Aorta (tissue), 5 donors: Measurements from ENCODE around the gene ATF7. TPM values are rescaled to one million over a fixed set of nuclear protein-coding genes. Genes with fewer than 3 reads are reported as not detected.

Source experiments
- ATAC-seq: fragments of 200-7000 bp; cut with Tn5 transposase; one replicate; pipeline ENCODE4 v1.9.1; 2022; ENCODE audit warnings: moderate library complexity; ENCODE audit not compliant: low FRiP score
- DNase-seq, 2 donors: peaks; one replicate each; pipeline ENCODE4 v3.0.0-alpha.2; 2020
- H3K27ac ChIP-seq, 2 donors: one replicate each; pipeline ENCODE4 v1.5.1; 2013; ENCODE audit warnings: low read length in 2 of 2, mild to moderate bottlenecking in 2 of 2, moderate library complexity in 2 of 2, control low read depth in 1 of 2, inconsistent platforms in 1 of 2, low read depth in 1 of 2
- H3K27me3 ChIP-seq, 2 donors: one replicate each; pipeline ENCODE4 v1.6.1; 2013; ENCODE audit warnings: control low read depth in 1 of 2, low read length in 1 of 2, mild to moderate bottlenecking in 1 of 2, moderate library complexity in 1 of 2; ENCODE audit not compliant: insufficient read depth in 2 of 2, control insufficient read depth in 1 of 2
- H3K36me3 ChIP-seq, 2 donors: one replicate each; pipeline ENCODE4 v1.6.1; 2013; ENCODE audit warnings: control low read depth in 1 of 2, low read length in 1 of 2, mild to moderate bottlenecking in 1 of 2; ENCODE audit not compliant: insufficient read depth in 2 of 2, control insufficient read depth in 1 of 2
- H3K4me1 ChIP-seq, 2 donors: one replicate each; pipeline ENCODE4 v1.6.1; 2013; ENCODE audit warnings: low read length in 2 of 2, control low read depth in 1 of 2, mild to moderate bottlenecking in 1 of 2, moderate library complexity in 1 of 2; ENCODE audit not compliant: insufficient read depth in 2 of 2, control insufficient read depth in 1 of 2
- H3K4me3 ChIP-seq, 2 donors: one replicate each; pipeline ENCODE4 v1.5.1; 2013; ENCODE audit warnings: low read length in 2 of 2, control low read depth in 1 of 2, mild to moderate bottlenecking in 1 of 2
- H3K9me3 ChIP-seq: one replicate; pipeline ENCODE4 v1.6.1; 2013; ENCODE audit warnings: mild to moderate bottlenecking, low read length; ENCODE audit not compliant: control insufficient read depth
- whole genome bisulfite sequencing, 2 donors: extraction: QIAGEN DNeasy Blood & Tissue Kit; methylation state at CpG; one replicate each; pipeline ENCODE4 v1.1.7; 2013; 5-methylcytosine and 5-hydroxymethylcytosine counted together
- intact Hi-C, 2 donors: fragments of 100-400 bp; cut with DNase I; formaldehyde crosslinking; loops; one replicate each; pipeline versions ENCODE4 v1.14.2 to v1.15.0; 2022
- polyA plus RNA-seq, 2 donors: library from polyadenylated mRNA; stranded (reverse); fragments of 200-250 nt; gene quantifications; one replicate each; pipeline ENCODE4 v1.2.3, GENCODE V29; 2013
- total RNA-seq, 2 donors: library from RNA; stranded (reverse); fragmentation: NEBNext Ultra II Directional; extraction: Animal tissue kit (Norgen Biotek cat#: 25700); gene quantifications; one replicate each; pipeline ENCODE4 v1.2.1, GENCODE V29; 2021
- donor health status: healthy with polysubstance abuse.
- donor health status: Bipolar disorder and iron deficiency.
- donor health status: DM: no; HTN: no; CAD: no.
- donor health status: DM: no; HTN: no; CAD: no.
- donor health status: DM: yes; HTN: yes; CAD: no.

ATF7 gene
- total and polyA plus RNA-seq, 4 donors: 25.7 to 73.5 (median 49.0) TPM

DNA sequence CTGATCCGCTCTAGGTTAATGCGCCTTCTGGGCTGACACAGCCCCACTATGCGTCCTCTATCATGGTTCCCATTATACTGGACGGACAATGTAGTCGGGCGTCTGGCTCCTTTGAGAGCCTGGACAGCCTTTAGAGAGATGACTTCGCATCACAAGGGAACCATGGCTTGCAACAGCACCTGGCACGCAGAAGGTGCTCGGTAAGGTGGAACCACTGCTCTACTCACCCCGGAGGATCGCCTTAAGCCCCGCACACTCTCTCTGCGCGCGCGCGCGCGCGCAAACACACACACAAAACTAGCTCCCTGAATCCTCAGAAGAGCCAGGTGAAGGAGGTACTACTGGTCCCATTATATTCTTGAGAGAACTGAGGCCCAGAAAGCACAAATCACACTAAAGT is 134.0 kb downstream of the ATF7 start:
- peak overlapping the region in 1 of 2 donors; percentile 16 for H3K4me3 ChIP-seq
- no peaks in the 10 kb centered on the region for H3K9me3 ChIP-seq
- no peak for ATAC-seq
- intact Hi-C loops: no loop called here
- H3K27ac ChIP-seq: no peak overlapping the region
- no peak for DNase-seq
- H3K4me1 ChIP-seq: peaks cover 0 to 2% of the 10 kb centered on the region in 2 donors
- no peaks in the 10 kb centered on the region for H3K27me3 ChIP-seq
- no peaks in the 10 kb centered on the region for H3K36me3 ChIP-seq
- WGBS, 2 donors: 34 to 45% methylated on average over 20 of the region's 20 CpGs

DNA sequence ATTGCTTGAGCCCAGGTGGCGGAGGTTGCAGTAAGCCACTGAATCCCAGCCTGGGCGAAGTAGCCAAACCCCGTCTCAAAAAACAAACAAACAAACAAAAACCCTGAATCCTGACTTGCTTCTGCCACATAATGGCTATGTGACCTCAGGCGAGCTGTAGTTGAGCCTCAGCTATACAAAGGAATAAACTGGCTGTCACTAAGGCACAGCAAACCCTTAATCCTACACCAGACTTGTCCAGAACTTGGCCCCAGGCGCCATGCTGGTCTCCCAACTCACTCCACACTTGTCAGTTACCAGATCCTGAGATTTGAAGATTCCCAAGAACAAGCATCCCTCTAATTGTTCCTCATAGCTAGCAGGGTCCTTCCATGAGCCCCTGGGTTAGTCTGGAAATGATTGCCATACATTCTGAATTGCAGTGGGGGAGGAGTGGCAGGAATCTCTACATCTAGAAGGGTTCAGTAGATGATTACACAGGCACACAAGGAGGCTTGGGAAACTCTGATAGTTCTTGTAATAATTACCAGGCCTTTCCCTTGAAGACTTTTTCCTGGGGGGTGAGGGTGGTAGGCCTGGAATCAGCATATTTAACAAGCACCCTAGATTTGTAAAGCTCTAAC is 136.8 kb downstream of the ATF7 start:
- Histone ChIP-seq H3K27me3 (no peaks in the 10 kb centered on the region), H3K36me3 (no peaks in the 10 kb centered on the region), H3K9me3 (no peaks in the 10 kb centered on the region), H3K4me1 (peaks cover 0 to 2% of the 10 kb centered on the region in 2 donors), H3K27ac (no peak overlapping the region), H3K4me3 (no peak overlapping the region)
- DNase-seq (peak in 1 of 2 donors; percentile 11), ATAC-seq (no peak)
- 91 to 96% methylated on average over 5 of the region's 5 CpGs for WGBS, 2 donors
- intact Hi-C loops: loop anchor here in 1 of 2 donors (5.0 kb wide), 1 partner anchor 37 kb away; the partner anchor contains the start of gene PCBP2

DNA sequence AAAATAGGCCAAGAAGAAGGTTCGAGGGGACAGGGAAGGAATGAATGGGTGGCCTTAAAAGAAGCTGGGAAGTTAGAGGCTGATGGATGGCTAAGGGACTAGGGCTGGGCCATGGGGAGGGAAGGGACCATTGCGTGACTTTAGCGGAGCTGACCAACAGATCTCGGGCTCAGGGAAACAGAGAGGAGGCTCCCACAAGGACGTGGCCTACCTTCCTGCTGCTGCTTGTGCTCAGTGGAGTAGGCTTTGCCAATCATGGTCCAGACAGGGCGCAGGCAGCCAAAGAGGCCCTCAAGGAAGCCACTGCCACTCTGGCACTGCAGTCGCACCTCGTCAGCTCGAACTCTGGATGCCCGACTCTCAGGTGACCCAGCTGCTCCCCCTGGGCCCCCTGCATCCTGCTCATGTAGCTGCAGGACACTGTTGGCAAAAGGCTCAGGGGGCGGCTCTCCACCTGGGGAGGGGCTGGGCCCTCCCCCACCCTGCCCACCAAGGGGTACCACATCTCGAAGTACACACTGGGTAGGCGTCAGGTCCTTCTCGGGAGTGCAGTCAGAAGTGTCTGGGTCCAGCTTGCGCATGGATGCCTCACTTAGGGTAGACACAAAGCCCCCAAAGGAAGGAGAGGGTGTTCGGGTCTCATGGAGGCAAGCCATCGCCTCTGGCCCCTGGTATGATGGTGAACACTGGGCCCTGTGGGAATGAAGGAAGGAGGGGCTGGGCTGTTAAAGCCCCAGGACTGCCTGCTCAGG is 139.3 kb downstream of the ATF7 start:
- Histone ChIP-seq H3K27ac (no peak overlapping the region), H3K27me3 (no peaks in the 10 kb centered on the region), H3K4me1 (no peaks in the 10 kb centered on the region), H3K36me3 (peaks cover 0 to under 1% of the 10 kb centered on the region in 2 donors), H3K9me3 (no peaks in the 10 kb centered on the region), H3K4me3 (no peak overlapping the region)
- DNase-seq (no peak), ATAC-seq (no peak)
- 75 to 76% methylated on average over 17 of the region's 17 CpGs for WGBS, 2 donors
- intact Hi-C loops: loop anchor here in 1 of 2 donors (5.0 kb wide), 1 partner anchor 35 kb away; the partner anchor contains the start of gene PCBP2

DNA sequence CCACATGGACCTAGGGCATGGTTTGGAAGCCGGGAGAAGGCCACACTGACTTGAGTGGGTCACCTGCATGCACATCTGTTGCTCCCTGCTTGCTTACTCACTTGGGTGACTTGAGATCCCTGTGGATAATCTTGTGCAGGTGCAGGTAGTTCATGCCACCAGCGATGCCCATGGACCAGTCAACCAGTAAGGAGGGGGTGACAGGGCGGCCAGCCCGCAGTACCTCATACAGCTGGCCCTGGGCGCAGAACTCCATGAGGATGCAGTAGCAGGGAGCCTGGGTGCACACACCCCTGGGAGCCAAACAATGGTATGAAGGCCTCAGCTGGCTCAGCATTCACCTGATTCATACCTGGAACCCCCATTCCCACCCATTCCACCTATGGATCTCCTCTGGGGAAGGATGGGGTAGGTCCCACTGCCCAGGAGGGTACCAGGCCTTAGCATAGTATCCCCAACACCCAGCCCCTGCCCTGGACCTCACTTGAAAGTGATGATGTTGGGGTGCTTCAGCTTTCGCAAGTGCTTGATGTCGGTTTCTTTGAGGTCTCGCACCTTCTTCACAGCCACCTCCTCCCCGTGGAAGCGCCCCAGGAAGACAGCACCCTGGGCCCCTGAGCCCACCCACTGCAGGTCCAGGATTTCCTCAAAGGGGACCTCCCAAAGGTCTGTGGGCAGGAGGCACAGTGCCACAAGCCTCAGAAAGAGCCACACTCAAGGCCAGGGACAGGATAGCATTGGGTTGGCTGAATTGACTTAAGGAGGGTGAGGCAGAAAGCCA is 140.0 kb downstream of the ATF7 start:
- DNase-seq (no peak), ATAC-seq (no peak)
- Histone ChIP-seq H3K36me3 (peaks cover 0 to 2% of the 10 kb centered on the region in 2 donors), H3K9me3 (no peaks in the 10 kb centered on the region), H3K4me3 (no peak overlapping the region), H3K4me1 (no peaks in the 10 kb centered on the region), H3K27me3 (no peaks in the 10 kb centered on the region), H3K27ac (no peak overlapping the region)
- WGBS, 2 donors: 93 to 98% methylated on average over 10 of the region's 10 CpGs
- intact Hi-C loops: loop anchor here in 1 of 2 donors (5.0 kb wide), 1 partner anchor 34 kb away; the partner anchor contains the start of gene PCBP2

DNA sequence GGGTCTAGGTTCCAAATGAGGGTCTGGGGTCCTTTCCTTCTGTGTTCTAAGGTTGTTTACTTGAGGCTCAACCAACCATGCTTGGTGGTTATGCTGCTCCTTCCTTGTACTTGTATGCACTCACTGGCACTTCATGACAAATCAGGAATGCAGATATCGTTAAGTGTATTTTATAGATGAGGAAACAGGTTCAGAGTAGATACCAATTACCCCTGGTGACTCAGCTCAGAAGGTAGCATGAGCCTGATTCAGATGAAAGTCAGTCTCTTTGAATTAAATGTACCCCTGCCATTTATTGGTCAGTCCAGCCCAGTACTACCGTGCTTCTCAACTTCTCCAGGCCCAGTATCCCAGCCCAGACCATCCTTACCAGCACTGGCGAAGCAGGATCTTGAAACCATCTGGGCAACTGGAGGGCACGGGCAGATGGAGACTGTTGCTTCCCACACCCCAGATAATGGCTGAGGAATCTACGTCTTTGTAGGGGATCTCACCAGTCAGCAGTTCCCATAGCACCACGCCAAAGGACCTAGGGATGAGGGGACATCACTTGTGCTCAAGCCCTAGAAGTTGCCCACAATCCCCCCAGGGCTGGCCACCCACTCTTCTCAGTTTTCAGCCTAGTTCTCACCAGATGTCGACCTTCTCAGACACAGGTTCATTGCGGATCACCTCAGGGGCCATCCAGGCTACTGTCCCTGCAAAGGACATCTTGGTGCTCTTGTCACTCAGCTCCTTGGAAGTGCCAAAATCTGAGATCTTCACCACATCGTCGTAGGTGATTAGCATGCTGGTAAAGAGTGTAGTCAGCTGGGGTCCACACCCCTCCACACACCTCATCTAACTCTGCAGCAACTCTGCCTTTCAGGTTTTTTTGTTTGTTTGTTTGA is 141.3 kb downstream of the ATF7 start:
- ATAC-seq (no peak), DNase-seq (no peak)
- Histone ChIP-seq H3K36me3 (peaks cover 5% of the 10 kb centered on the region in 2 donors), H3K4me1 (no peaks in the 10 kb centered on the region), H3K4me3 (no peak overlapping the region), H3K27me3 (no peaks in the 10 kb centered on the region), H3K27ac (no peak overlapping the region), H3K9me3 (no peaks in the 10 kb centered on the region)
- WGBS, 2 donors: 81 to 82% methylated on average over 10 of the region's 10 CpGs
- intact Hi-C loops: loop anchor here in 1 of 2 donors (5.0 kb wide), 1 partner anchor 33 kb away; the partner anchor contains the start of gene PCBP2

DNA sequence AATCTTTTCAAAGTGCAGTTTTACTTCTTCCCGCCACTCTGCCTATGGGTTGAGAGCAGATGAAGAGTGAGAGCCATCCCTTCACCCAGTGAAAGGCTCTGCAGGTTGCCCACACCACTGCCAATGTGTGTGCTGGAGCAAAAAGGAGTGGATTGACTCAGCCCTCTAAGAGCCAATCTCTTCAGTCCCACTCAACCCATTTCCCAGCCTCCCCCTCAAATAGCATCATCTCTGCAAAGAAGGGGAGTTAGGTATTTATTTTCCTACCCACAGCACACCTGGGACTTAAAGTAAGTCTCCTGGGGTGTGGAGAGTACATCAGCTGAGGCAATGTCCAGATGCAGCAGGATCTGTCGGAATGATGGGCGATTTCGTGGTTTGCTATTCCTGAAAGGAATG is 142.2 kb downstream of the ATF7 start:
- H3K36me3 ChIP-seq: peaks cover 5% of the 10 kb centered on the region in 2 donors
- H3K4me3 ChIP-seq: no peak overlapping the region
- DNase-seq (no peak), ATAC-seq (no peak)
- no peaks in the 10 kb centered on the region for H3K27me3 ChIP-seq
- H3K27ac ChIP-seq: no peak overlapping the region
- intact Hi-C loops: no loop called here
- H3K4me1 ChIP-seq: no peaks in the 10 kb centered on the region
- WGBS, 2 donors: 82 to 83% methylated on average over 4 of the region's 4 CpGs
- H3K9me3 ChIP-seq: no peaks in the 10 kb centered on the region

DNA sequence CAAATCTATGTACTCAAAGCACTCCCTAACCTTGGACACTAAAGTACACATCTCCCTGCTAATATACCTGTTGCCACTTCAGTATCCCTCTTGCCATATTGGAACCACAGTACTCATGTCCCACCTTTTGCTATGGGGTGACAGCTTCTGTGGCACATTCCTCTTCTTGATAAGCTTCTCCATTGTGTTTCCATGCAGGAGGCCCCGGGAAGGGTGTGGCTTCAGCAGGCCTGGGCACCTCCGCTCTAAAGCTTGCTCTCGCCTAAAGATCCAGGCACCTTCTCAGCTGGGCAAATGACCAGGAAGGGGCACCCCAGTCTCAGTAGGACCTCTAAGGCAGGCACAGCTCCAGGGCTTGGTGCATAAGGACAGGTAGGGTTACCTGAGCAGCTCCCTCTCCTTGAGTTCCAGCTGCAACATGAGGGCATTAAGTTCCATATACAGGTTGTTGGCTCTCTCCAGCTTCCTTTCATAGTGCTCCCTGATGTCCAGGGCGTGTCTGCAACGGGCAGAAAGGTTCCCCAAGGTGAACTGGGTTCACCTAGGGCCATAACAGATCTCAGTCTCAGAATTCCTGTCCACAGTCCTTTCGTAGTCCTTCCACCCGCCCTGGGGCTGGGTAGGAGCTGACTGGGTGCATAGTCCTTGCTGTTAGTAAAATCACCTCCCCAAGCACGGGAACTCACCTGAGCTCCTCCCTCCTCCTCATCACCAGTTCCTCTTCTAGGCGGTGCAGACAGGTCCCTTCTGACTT is 142.8 kb downstream of the ATF7 start:
- no peaks in the 10 kb centered on the region for H3K27me3 ChIP-seq
- H3K27ac ChIP-seq: no peak overlapping the region
- no peak overlapping the region for H3K4me3 ChIP-seq
- intact Hi-C loops: no loop called here
- H3K4me1 ChIP-seq: no peaks in the 10 kb centered on the region
- 67 to 69% methylated on average over 9 of the region's 9 CpGs for WGBS, 2 donors
- no peak for DNase-seq
- peaks cover 5 to 6% of the 10 kb centered on the region in 2 donors for H3K36me3 ChIP-seq
- ATAC-seq: no peak
- H3K9me3 ChIP-seq: no peaks in the 10 kb centered on the region
